GM23338 (cell line): ENCODE data around the gene JAM3. TPM values are rescaled to one million over a fixed set of nuclear protein-coding genes. Genes with fewer than 3 reads are reported as not detected.

Source experiments
- ATAC-seq: fragments of 200-7000 bp; cut with Tn5 transposase; 3 replicates; pipeline ENCODE4 v1.9.1; 2020
- DNase-seq: peaks from one replicate; pipeline ENCODE4 v3.0.0-alpha.2; 2015; ENCODE audit warnings: low spot score
- H2AFZ ChIP-seq: fragments of 200-600 bp; sonication (generic); 2 replicates; pipeline ENCODE4 v1.8.0; 2016; ENCODE audit warnings: antibody characterized with exemption, mild to moderate bottlenecking, moderate library complexity
- H3F3A ChIP-seq: fragments of 200-600 bp; sonication (generic); replicated peaks from 2 replicates; pipeline ENCODE4 v1.8.0; 2017; ENCODE audit warnings: antibody characterized with exemption, mixed run types, low read depth
- H3K27ac ChIP-seq: fragments of 200-600 bp; sonication (generic); 2 replicates; pipeline ENCODE4 v1.6.1; 2016; ENCODE audit warnings: low read depth
- H3K27me3 ChIP-seq: fragments of 200-600 bp; sonication (generic); 2 replicates; pipeline ENCODE4 v1.8.0; 2016; ENCODE audit warnings: mild to moderate bottlenecking, mixed run types, moderate library complexity; ENCODE audit not compliant: insufficient read depth
- H3K36me3 ChIP-seq: fragments of 200-600 bp; sonication (generic); 2 replicates; pipeline ENCODE4 v1.8.0; 2016; ENCODE audit warnings: mild to moderate bottlenecking; ENCODE audit not compliant: insufficient read depth
- H3K4me1 ChIP-seq: fragments of 200-600 bp; sonication (generic); 2 replicates; pipeline ENCODE4 v1.8.0; 2016; ENCODE audit warnings: mild to moderate bottlenecking, moderate library complexity; ENCODE audit not compliant: insufficient read depth
- H3K4me2 ChIP-seq: fragments of 200-600 bp; sonication (generic); 2 replicates; pipeline ENCODE4 v1.7.1; 2017; ENCODE audit warnings: mixed run types
- H3K4me3 ChIP-seq: fragments of 200-600 bp; sonication (generic); 2 replicates; pipeline ENCODE4 v1.6.1; 2016; ENCODE audit warnings: mixed run types
- H3K79me2 ChIP-seq: fragments of 200-600 bp; sonication (generic); replicated peaks from 2 replicates; pipeline ENCODE4 v1.8.0; 2017; ENCODE audit warnings: mild to moderate bottlenecking; ENCODE audit not compliant: insufficient read depth
- H3K9me2 ChIP-seq: fragments of 200-600 bp; sonication (generic); 2 replicates; pipeline ENCODE4 v1.8.0; 2017; ENCODE audit not compliant: insufficient read depth
- H4K20me1 ChIP-seq: fragments of 200-600 bp; sonication (generic); replicated peaks from 2 replicates; pipeline ENCODE4 v1.8.0; 2017; ENCODE audit warnings: mild to moderate bottlenecking; ENCODE audit not compliant: insufficient read depth
- H3K27ac Mint-ChIP-seq: 2 replicates; pipeline ENCODE4 v1.8.0; 2020; ENCODE audit warnings: inconsistent platforms, mild to moderate bottlenecking, moderate library complexity, mixed read lengths
- H3K27me3 Mint-ChIP-seq: 3 replicates; pipeline ENCODE4 v1.8.0; 2022; ENCODE audit warnings: low read depth, mild to moderate bottlenecking, moderate library complexity, mixed read lengths, inconsistent platforms; ENCODE audit not compliant: insufficient read depth, poor library complexity
- H3K36me3 Mint-ChIP-seq: 3 replicates; pipeline ENCODE4 v1.8.0; 2021; ENCODE audit warnings: low read depth, mild to moderate bottlenecking, inconsistent platforms, moderate library complexity, mixed read lengths
- H3K4me1 Mint-ChIP-seq: 3 replicates; pipeline ENCODE4 v1.8.0; 2020; ENCODE audit warnings: mild to moderate bottlenecking, inconsistent platforms, mixed read lengths
- H3K4me3 Mint-ChIP-seq: 3 replicates; pipeline ENCODE4 v1.8.0; 2021; ENCODE audit warnings: moderate library complexity, mild to moderate bottlenecking, inconsistent platforms, mixed read lengths
- H3K9me3 Mint-ChIP-seq: 3 replicates; pipeline ENCODE4 v1.8.0; 2020; ENCODE audit warnings: moderate library complexity, mild to moderate bottlenecking, inconsistent platforms, mixed read lengths
- CREB1 ChIP-seq: fragments of 250-450 bp; sonication (Bioruptor Pico); IDR thresholded peaks from 2 replicates; pipeline ENCODE4 v1.5.0; 2020; ENCODE audit warnings: low read depth, mild to moderate bottlenecking, moderate library complexity
- CTCF ChIP-seq, 2 experiments: fragments of 200-600 bp in 1 of 2; sonication (generic) in 1 of 2; conservative IDR thresholded peaks; 2 replicates each; pipeline versions ENCODE4 v1.5.1 to v1.6.1; 2016 to 2017; ENCODE audit warnings: antibody characterized with exemption in 2 of 2, low read depth in 2 of 2, mild to moderate bottlenecking in 2 of 2, moderate library complexity in 1 of 2
- ETS1 ChIP-seq: IDR thresholded peaks from 2 replicates; pipeline ENCODE4 v1.6.1; 2016; ENCODE audit warnings: antibody characterized with exemption
- EZH2 ChIP-seq: fragments of 200-600 bp; sonication (generic); IDR thresholded peaks from one replicate; pipeline ENCODE4 v1.8.0; 2017; ENCODE audit warnings: antibody characterized with exemption, mild to moderate bottlenecking, low read depth; ENCODE audit not compliant: unreplicated experiment
- EZH2phosphoT487 ChIP-seq: fragments of 200-600 bp; sonication (generic); IDR thresholded peaks from one replicate; pipeline ENCODE4 v1.8.1; 2018; ENCODE audit warnings: antibody characterized with exemption; ENCODE audit not compliant: unreplicated experiment
- JUNB ChIP-seq: IDR thresholded peaks from one replicate; pipeline ENCODE4 v1.6.1; 2016; ENCODE audit warnings: antibody characterized with exemption; ENCODE audit not compliant: unreplicated experiment
- NANOG ChIP-seq: IDR thresholded peaks from 2 replicates; pipeline ENCODE4 v1.6.1; 2016; ENCODE audit warnings: antibody characterized with exemption, borderline replicate concordance
- POLR2AphosphoS5 ChIP-seq: IDR thresholded peaks from 2 replicates; pipeline ENCODE4 v1.6.1; 2016; ENCODE audit warnings: antibody characterized with exemption, low read depth
- REST ChIP-seq: IDR thresholded peaks from one replicate; pipeline ENCODE4 v1.6.1; 2018; ENCODE audit warnings: antibody characterized with exemption; ENCODE audit not compliant: unreplicated experiment
- STAT1 ChIP-seq: IDR thresholded peaks from one replicate; pipeline ENCODE4 v1.6.1; 2016; ENCODE audit warnings: antibody characterized with exemption; ENCODE audit not compliant: unreplicated experiment
- ZNF114 ChIP-seq: fragments of 250-450 bp; sonication (Bioruptor Pico); IDR thresholded peaks from 2 replicates; pipeline ENCODE4 v1.5.0; 2020; ENCODE audit warnings: mild to moderate bottlenecking, moderate library complexity
- ZNF331 ChIP-seq: fragments of 250-450 bp; sonication (Bioruptor Pico); IDR thresholded peaks from 2 replicates; pipeline ENCODE4 v1.5.0; 2020; ENCODE audit warnings: low read depth, mild to moderate bottlenecking, moderate library complexity
- ZNF462 ChIP-seq: fragments of 250-450 bp; sonication (Bioruptor Pico); IDR thresholded peaks from 2 replicates; pipeline ENCODE4 v1.5.0; 2020; ENCODE audit warnings: mild to moderate bottlenecking, moderate library complexity
- polyA plus RNA-seq: library from polyadenylated mRNA; unstranded; fragments of >200 nt; fragmentation: Nextera tagmentation; extraction: Ambion mirVana; gene quantifications from 2 replicates; pipeline ENCODE4 v1.2.1, GENCODE V29; 2016
- total RNA-seq: library from RNA; depleted of rRNA; stranded (reverse); fragments of >200 nt; shearing (Covaris generic); gene quantifications from 2 replicates; pipeline ENCODE4 v1.2.3, GENCODE V29; 2014

Gene JAM3
- total and polyA plus RNA-seq, 2 experiments from 2014 or later, result 14.1 to 41.5 TPM

- Mint-ChIP-seq H3K27ac (no peak overlapping the region), H3K36me3 (peaks cover 97% of the 10 kb centered on the region)
These were observed 90.8 kb downstream of the JAM3 start for GRCh38 chr11:134159652-134160051.

More at GRCh38 chr11:134159652-134160051, 90.8 kb downstream of the JAM3 start:
- Histone ChIP-seq H3K79me2 (peaks cover 4% of the 10 kb centered on the region; the same call in 1 of the 2 replicates), H4K20me1 (peaks cover 3% of the 10 kb centered on the region; the same call in 1 of the 2 replicates), H3K4me3 (no peak overlapping the region), H3K27me3 (peaks cover 5% of the 10 kb centered on the region; the same call in 1 of the 2 replicates), H3F3A (peaks cover 10% of the 10 kb centered on the region), H3K27ac (no peak overlapping the region), H3K36me3 (peaks cover 71% of the 10 kb centered on the region), H3K4me1 (no peaks in the 10 kb centered on the region), H3K9me2 (no peaks in the 10 kb centered on the region), H3K4me2 (no peak overlapping the region), H2AFZ (no peak overlapping the region)
- H3K9me3 Mint-ChIP-seq, result peaks cover 47% of the 10 kb centered on the region
- DNase-seq (no peak), ATAC-seq (no peak)
- no peak overlapping the region for H3K4me3 Mint-ChIP-seq
- TF ChIP-seq ETS1 (no peak), EZH2 (no peak), REST (no peak), POLR2AphosphoS5 (no peak), JUNB (no peak), NANOG (no peak), CREB1 (CRISPR knock-in tag) (no peak), CTCF (conservative IDR thresholded peaks at IDR 0.05; ENCODE audit: low read depth in 2 of 2) (no peak), ZNF114 (CRISPR knock-in tag) (no peak), STAT1 (no peak), EZH2phosphoT487 (no peak), ZNF331 (CRISPR knock-in tag) (no peak), ZNF462 (no peak)
- H3K27me3 Mint-ChIP-seq, result peaks cover 38% of the 10 kb centered on the region
- no peaks in the 10 kb centered on the region for H3K4me1 Mint-ChIP-seq
